D721Med (cell line): Measurements from ENCODE around the gene ANKK1.

ENCODE experiments used
- DNase-seq: peaks from one replicate; pipeline ENCODE4 v3.0.0; 2011; ENCODE audit warnings: low spot score; ENCODE audit not compliant: insufficient read length
- FAIRE-seq: peaks from 2 replicates; lab custom pipeline; 2011; peaks lifted over from hg19 to GRCh38; lab: Jason Lieb, UNC
- TF ChIP-seq, protein P1 (sequence below): IDR thresholded peaks from 2 replicates; pipeline ENCODE4 v1.5.1; 2012; ENCODE audit warnings: mild to moderate bottlenecking, control low read depth; ENCODE audit not compliant: insufficient read depth; ENCODE audit errors: missing control alignments

The ANKK1 gene

DNA sequence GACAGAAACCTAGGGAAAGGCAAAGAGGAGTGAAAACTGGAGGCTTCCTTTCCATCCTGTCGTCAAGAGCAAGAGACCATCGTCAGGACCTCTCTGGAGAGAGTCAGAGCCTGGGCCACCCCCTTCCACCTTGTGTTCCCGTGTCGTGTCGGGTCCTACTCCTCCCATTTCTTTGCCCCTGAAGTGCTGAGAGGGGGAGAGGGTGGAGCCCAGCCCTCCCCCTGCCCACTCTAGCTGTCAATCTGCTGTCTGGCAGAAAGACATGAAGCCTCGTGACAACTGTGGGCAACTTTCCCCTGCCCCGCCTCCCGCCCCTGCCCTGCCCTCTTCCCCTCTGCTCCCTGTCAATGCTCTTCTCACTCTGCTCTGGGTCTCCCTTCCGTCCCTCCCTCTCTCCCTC lies 20.6 kb downstream of the ANKK1 start:
- FAIRE-seq (no peak), DNase-seq (no peak)
- TF ChIP-seq, protein P1, sequence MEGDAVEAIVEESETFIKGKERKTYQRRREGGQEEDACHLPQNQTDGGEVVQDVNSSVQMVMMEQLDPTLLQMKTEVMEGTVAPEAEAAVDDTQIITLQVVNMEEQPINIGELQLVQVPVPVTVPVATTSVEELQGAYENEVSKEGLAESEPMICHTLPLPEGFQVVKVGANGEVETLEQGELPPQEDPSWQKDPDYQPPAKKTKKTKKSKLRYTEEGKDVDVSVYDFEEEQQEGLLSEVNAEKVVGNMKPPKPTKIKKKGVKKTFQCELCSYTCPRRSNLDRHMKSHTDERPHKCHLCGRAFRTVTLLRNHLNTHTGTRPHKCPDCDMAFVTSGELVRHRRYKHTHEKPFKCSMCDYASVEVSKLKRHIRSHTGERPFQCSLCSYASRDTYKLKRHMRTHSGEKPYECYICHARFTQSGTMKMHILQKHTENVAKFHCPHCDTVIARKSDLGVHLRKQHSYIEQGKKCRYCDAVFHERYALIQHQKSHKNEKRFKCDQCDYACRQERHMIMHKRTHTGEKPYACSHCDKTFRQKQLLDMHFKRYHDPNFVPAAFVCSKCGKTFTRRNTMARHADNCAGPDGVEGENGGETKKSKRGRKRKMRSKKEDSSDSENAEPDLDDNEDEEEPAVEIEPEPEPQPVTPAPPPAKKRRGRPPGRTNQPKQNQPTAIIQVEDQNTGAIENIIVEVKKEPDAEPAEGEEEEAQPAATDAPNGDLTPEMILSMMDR = no peak

DNA sequence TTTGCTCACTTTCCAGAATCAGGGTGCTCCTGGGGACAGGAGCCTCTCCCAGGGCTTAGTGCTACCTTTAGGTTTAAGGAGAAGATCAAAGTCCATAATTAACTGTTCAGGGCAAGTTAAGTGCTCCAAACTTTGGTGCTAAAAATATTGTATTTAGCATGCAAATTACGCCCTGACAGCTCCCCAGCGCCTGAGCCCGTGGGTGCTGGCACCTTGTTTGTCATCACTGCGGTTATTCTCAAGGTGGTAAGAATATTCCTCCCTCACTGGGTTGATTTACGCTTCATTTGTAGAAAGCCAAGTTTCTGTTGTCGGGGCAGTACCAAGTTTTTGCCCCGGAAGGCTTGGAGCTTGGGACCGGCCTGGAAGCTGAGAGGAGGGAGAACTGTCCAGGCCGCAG lies 21.3 kb downstream of the ANKK1 start:
- no peak for FAIRE-seq
- TF ChIP-seq, protein P1 = no peak
- no peak for DNase-seq

DNA sequence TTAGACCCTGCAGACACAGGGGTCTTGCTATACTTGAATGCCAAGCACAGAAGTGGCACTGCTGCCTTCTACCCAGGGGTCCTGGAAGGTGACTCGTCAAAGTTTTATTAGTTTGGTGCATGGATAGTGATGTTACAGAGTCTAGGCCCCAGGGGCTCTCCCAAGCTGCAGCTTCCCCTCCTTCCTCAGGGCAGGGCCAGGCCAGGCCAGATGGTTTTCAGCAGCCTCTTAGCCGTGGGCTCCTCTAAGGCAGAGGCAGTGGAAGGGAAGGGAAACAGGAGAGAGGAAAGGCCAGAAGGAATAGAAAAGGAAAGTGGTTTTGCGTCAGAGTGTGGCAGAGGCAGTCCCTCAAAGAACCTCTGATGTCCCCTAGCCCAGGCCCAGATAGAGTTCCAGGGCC lies 21.9 kb downstream of the ANKK1 start:
- TF ChIP-seq, protein P1 = no peak
- FAIRE-seq (no peak), DNase-seq (no peak)

DNA sequence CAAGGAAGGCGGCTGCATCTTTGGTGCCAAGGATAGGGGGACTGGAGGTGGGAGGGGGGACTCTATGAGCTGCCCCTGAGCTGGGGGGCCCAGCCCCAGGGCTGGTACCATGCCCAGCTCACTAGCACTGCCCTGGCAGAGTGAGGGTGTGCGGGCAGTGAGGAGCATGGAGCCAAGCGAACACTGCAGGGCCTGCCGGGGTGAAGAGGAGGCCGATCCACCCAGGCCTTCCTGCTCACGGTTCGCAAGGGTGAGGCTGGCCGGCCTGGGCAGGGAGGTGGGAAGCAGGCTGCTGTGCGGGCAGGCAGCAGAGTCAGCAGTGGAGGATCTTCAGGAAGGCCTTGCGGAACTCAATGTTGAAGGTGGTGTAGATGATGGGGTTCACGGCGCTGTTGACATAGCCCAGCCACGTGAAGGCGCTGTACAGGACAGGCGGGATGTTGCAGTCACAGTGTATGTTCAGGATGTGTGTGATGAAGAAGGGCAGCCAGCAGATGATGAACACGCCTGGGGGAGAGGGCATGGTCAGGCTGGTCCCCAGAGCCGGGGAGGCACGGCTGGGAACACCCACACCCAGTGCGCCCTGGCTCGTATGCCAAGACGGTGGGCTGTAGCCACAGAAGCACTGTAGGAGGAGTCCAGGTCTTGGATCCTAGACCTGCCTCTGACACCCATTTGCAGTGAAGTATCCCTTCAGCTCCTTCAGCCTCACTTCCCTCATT lies 23.0 kb downstream of the ANKK1 start:
- no peak for DNase-seq
- FAIRE-seq = no peak
- TF ChIP-seq, protein P1 = no peak

DNA sequence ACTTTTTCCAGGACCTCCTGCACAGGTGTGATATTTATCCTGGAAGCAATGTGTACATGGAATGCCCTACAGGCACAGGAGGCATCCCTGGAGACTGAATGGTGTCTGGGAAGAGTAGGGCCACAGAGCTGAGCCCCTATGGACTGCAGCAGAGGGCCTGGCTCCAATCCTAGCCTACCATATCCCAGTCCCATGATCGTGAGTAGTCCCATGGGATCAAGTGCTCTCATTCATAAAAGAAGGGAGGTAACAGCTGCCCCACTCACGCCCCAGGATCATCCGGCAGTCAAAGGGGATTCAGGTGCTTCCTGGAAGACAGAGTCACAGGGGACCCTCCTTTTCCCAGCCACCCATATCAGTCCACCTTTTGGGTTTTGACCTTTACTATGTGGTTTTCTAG lies 24.0 kb downstream of the ANKK1 start:
- FAIRE-seq = no peak
- no peak for DNase-seq
- TF ChIP-seq, protein P1 = no peak

DNA sequence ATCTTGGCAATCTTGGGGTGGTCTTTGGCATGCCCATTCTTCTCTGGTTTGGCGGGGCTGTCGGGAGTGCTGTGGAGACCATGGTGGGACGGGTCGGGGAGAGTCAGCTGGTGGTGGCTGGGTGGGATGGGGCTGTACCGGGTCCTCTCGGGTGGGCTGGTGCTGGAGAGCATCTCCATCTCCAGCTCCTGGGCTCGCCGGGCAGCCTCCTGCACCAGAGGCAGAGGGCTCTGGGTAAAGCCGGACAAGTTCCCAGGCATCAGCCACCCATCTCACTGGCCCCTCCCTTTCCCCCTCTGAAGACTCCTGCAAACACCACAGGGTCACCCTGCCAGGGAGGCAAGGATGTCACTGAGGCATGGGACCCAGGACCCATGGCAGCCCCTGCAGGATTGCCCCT lies 25.1 kb downstream of the ANKK1 start:
- TF ChIP-seq, protein P1 = no peak
- FAIRE-seq = no peak
- no peak for DNase-seq

DNA sequence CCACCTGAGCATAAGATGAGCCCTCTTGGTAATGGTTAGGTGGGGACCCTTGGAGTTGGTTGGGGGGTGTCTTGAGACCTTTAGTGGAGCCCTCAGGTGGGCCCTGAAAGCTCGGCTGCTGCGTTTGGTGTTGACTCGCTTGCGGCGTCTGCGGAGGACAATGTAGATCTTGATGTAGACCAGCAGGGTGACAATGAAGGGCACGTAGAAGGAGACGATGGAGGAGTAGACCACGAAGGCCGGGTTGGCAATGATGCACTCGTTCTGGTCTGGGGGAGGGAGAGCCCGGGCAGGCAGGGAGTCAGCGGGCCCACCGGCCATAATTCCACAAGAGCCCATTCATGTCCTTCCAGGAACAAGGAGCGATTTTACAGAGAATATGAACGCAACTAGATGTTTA lies 27.8 kb downstream of the ANKK1 start:
- no peak for DNase-seq
- TF ChIP-seq, protein P1 = no peak
- FAIRE-seq = no peak
